Activated CD4-positive, alpha-beta T cell treated with anti-CD3 and anti-CD28 coated beads, Interleukin-2, amount 50 U/mL, for 1 hour (primary cell): Measurements from ENCODE around the gene LUZP2.

Experiments used
- DNase-seq: peaks from one replicate; pipeline ENCODE4 v3.0.0-alpha.2; 2020

LUZP2 gene

DNA sequence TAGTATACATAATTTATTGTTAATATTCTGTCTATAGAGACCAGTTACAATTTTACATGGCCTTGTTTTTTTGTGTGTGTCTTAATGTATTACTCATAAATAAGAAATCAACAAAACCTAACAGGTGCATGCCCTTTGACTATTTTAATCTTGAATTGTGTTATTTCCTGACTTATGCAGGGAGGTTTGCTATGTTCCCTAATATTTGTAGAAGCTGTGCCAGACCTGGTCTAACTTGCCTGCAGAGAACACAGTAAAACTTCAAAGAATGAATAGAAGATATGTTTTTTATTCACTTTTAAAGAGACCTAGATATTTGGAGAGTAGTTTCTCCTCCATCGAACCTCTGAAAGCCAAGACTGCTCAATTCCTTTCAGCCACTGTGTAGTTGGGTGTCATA is 234.7 kb downstream of the LUZP2 start:
- DNase-seq = no peak

DNA sequence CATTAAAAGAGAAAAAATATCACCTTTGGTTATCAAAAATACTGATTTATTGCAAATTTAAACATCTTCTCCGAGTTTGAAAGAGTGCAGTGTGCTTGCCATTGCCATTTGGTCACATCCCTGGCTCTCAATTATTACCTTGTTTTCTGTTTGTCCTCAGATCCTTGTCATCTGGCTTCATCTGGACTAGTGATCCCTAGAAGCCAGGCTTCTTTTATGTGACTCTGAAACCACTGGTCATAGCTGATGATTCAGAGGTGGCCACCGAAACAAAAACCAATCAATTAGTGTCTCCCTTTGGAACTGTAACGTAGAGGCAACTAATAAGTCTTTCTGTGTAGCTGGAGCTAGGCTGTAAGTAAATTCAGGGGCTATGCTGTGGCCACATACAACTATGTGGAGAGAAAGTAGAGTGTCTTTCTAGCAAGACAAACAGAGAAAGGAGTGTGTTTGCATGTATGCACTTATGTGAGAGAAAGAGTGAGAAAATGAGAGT is 237.9 kb downstream of the LUZP2 start:
- DNase-seq = no peak

DNA sequence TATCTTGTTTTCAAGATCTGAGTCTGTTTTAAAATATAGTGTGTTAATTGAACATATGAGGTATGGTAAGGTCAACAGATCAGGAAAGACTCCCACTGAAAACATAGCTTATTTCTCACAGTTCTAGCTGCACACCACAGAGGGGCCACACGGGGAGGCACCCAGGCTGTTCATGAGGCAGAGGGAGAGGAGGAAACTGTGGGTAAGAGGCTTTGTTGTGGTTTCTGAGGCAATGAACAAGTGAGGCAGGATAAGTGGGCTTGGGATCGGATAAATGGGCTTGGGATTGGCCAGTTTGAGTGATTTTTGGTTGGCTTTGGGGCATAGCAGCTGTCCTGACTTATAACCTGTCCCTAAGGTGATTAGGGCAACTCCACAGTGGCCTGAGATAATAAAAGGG is 242.1 kb downstream of the LUZP2 start:
- no peak for DNase-seq

DNA sequence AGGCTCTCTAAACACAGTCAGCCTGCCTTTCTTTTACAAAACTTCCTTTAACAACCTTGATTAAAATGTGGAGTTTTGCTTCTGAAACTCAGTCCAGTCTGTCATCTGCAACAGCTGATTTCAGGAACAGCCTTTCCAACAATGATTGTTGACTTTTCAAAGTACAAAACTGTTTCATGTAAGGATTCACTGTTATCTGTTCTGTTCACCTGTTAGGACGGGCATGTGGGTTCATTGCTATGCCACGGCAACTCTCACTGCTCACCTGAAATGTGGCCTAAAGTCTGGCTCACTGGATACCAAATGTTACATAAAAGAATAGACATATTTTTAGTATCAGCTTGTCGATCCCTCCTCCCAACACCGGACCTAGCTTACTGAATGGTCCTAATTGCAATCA is 242.8 kb downstream of the LUZP2 start:
- DNase-seq = no peak

DNA sequence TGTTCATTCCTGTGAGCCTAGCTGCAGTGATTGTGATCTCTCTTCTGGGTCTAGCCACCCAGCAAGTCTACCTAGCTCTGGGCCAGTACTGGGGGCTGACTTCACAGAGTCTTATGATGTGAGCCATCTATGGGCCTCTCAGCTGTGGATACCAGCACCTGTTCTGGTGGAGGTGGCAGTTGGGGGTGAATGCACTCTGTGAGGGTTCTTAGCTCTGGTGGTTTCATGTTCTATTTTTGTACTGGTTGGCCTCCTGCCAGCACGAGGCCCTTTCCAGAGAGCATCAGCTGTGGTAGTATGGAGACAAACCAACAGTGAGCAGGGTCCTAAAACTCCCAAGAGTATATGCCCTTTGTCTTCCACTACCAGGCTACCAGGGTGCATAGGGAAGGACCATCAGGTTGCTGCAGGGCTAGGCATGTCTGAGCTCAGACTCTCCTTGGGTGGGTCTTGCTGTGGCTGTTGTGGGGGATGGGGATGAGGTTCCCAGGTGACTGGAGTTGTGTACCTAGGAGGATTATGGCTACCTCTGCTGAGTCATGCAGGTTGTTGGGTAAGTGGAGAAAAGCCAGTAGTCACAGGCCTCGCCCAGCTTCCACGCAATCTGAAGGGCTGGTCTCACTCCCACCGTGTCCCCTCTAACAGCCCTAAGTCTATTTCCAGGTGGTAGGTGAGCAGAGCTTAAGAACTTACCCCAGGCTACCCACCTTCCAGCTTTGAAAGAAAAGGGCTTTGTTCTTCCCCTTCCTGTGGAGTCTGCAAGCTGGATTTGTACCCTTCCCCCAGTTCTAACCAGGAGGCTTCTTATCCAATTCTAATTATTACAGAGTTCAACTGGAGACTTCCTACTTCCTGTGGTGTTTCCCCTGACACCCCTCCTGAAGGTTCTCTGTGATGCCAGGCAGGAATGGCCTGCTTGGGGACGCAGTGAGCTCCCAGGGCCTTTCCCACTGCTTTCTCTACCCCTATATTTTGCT is 250.7 kb downstream of the LUZP2 start:
- DNase-seq = no peak

DNA sequence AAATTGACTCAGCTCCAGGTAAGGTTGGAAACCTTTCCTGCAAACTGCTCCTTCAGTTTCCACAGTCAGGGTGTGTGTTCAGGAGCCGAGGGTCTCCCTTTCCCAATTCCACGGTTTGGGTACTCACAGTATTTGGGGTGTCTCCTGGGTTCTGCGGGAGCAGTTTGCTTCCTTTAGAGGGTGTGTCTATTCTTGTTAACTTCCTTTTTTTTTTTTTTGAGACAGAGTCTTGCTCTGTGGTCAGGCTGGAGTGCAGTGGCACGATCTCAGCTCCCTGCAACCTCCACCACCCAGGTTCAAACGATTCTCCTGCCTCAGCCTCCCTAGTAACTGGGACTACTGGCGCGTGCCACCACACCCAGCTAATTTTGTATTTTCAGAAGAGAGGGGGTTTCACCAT is 251.4 kb downstream of the LUZP2 start:
- DNase-seq = no peak

DNA sequence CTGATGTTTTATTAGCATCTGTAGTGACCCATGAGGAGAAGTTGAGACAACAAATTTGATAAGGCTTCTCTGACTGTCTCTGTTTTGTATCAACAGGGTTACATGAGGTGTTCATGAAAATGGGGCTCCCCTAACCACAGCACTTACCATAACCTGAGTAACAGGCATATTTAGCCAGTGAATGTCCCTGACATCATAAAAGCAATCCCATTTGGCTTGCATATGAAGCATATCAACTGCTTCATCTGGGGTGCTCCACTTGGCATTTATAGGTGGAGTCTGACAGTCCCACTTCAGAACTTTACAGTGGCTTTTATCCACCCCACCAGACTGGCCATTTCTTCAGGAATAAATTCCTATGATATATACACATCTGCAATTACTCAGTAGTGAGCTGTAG is 257.6 kb downstream of the LUZP2 start:
- no peak for DNase-seq

DNA sequence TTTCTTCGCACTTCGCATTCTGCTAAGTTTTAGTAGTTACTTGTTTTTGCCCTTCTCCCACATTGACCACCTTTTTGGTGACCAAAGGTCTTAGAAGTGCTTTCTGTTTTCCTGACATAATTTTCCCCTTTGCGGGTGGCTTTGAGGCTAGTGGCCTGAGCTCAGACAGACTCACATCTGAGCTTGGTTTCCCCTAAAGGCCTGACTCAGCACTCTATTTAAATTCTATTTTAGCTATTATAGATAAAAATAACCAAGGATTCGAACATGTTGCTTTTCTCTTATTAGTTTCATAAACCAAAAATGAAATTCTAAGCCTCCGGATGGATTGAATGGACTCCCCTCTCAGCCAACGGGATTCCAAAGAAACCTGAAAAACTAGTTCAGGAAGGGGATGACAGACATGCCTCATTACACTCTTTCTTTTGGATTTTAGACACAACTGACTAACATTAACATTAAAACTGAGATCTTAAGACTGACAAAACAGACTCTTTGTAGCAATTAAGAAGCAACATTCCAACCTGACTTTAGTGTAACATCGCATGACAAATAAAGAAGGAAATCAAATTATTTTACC is 258.5 kb downstream of the LUZP2 start:
- DNase-seq = no peak

DNA sequence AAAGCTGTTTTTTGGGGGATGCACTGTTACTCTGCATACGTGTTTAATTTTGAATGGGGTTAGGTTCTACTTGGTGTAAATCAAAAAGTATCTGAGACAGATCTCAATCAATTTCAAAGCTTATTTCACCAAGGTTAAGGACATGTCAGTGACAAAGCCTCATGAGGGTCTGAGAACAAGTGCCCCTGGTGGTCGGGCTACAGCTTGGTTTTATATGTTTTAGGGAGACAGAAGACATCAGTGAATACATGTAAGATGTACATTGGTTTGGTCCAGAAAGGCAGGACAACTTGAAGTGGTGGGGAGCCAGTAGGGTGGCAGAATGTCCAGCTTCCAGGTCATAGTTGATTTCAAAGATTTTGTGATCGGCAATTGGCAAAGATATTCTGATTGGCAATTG is 262.9 kb downstream of the LUZP2 start:
- DNase-seq = no peak

DNA sequence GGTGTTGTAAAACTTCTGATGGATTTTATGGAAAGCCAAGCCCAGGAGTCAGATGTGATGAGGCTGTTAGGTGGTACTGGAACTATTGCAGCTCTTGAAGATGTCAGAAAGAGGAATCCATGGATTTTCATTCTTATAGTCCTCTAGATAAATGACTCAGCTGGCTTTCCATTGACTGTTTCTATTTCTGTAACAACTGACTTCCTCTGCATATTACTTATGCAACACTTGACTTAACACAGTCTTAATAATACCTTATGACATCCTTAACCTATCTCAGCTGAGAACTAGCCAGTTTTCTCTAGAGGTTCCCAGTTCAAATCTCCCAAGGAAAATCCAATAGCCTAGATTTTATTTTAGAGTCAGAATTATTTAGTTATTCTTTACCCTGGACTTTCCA is 263.8 kb downstream of the LUZP2 start:
- DNase-seq = no peak

DNA sequence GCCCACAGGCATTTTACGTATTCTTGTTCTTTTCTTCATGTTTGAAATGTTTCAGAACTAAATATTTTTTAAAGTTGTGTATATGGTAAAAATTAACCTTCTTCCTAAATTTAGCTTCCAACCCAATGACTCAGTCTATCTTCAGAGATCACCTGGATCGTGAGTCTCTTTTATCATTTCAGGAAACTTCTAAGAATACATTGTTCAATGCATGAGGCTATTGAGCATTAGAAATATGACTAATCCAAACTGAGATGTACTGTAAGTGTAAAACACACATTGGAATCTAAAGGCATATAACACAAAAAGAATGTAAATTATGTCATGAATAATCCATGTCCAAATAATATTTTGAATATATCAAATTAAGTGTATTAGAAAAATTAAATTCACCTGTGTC is 265.2 kb downstream of the LUZP2 start:
- no peak for DNase-seq

DNA sequence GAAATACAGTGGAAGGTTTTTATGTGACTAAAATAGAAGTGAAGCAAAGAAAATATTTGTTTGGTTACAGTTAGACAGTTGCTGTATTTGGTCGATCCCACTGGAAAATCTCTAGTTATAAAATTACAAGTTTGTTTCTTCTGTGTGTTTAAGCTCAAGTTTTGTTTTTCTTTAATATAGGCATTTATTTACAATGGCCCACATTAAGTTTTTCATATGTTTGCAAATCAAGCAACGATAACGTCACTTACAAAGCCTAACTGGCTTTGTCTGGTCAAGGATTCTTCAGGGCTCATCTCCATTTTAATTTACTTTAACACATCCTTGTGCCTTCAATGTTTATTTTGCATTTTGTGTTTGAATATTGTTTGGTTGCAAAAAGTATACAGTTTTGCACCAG is 270.6 kb downstream of the LUZP2 start:
- no peak for DNase-seq

DNA sequence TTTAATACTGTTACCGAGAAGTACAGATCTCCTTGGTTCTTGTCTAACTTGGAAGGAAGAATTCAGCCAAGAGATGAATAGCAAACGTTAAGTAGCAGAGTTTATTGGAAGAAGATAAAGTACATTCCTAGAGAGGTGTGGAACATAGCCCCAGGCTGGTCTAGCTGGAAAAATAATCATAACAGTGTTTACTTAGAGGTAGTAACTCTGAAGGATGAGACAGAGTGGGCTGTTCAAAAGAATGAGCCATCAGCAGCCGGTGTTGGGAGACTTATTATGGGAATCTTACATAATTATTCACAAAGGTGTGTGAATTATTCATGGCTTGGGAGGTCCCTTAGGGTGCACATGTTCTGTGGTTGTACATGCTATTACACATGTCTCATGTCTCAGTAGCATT is 276.5 kb downstream of the LUZP2 start:
- DNase-seq = no peak

DNA sequence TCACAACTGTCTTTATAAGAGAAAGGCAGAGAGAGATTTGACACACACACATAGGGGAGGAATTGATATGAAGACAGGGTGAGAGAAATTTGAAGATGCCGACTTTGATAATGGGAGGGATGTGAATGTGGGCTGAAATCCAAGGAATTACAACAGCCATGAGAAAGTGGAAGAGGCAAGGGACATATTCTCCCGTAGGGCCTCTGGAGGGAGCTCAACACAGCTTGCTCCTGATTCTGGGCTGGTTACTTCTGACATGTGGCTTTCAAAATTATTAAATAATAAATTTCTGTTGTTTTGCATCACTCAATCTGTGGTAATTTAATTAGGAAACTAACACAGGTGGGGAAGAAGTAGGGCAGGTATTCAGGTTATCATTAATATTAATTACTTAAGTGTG is 282.9 kb downstream of the LUZP2 start:
- DNase-seq = no peak

DNA sequence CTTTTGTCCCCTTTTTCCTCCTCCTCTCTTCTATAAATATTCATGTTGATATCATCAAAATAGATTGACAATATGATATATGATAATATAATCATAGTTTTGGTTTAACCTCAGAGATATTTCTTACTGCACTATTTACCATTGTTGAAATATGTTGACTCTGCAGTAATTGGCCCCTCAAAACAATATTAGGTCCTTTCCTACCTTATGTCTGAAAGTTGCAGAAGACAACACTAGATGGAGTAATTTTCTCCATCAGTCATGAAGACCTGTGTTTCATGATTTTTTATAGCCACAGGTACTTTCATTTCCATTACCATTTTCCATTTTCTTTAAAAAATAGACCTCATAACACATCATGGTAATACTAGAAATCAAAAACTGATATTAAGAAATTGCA is 284.4 kb downstream of the LUZP2 start:
- DNase-seq = no peak

DNA sequence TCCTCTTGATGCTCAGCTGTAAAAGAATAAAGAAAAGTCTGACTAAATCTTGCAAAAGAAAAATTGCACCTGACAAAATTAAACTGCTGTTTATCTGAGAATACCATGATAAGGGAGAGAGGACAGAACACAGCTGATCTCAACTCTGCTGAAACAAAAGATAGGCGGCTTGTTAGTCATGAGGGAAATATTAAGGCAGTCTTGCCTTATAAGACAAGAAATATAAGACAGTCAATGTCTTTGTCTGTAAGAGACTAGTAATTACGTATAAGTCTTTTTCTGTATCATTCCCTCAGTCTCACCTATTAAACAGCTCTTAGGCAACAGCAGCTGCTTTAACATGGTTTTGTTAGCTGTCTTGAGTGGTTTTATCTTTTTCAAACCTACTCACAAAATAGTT is 296.6 kb downstream of the LUZP2 start:
- no peak for DNase-seq

DNA sequence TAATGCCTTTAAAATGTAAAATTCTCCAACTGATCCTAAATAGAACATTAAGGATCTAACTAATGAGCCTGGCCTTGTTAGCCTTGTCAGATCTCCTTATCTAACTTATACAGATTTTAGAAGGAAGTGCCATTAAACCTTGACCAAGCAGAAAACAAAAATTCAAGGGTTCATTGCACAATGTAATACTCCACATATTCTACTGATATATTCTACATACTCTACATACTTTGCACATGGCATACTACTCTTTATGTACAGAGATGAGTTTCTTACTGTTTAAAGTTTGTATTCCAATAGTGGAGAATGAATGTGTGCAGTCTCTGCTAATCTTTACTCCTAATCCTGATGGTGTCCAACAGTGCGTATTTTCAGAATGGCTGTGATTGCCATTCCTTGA is 297.2 kb downstream of the LUZP2 start:
- no peak for DNase-seq

DNA sequence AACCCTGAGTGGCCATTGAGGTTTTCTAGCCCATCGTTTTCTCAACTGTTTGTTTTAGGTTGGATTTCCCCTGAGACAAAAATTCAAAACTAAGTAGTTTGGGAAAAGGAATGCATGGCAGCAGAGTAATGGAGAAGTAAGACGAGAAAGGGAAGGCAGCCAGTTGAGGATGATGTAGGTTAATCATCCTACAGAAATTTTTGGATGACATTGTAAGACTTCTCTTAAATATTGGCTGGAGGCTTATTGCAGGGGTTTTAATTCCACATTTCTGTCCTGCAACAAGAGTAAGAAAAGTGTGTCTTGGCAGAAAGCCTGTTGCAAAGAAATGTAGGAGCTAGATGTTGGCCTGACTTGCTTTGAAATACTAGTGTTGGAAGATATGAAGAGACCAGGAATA is 308.8 kb downstream of the LUZP2 start:
- no peak for DNase-seq

DNA sequence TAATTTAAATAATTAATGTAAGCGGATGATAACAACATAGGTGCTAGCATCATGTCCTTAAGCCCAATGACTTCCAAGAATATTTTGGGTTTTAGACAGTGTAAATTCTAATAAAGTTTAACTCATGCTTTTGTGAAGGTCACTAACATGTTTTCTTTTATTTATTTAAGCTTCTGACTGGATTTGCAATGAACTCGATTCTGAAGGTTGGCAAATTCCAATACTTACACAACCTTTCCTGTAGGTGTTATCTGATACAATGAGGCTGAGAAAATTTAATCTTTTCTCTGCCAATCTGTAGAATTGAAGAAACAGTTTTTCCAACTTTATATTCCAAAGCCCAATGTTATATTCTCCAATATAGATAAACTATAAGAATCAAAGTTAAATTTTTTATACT is 311.3 kb downstream of the LUZP2 start:
- no peak for DNase-seq

DNA sequence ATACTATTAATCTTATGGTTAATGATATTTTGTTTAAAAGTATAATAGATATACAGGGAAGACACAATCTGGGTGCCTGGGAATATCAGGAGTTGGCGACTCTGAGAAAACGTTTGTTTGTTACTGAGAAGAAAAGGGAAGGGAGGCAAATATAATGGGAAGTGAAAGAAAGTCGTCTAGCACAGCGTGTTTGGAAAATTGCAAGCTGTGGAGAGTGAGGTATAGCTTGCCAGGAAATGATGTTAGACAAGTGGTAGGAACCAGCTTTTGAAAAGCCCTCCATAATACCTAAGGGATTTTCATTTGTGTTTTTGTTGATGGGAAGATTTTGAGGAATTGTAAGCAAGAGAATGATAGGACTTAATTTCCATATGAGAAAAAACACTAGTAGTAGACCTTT is 322.2 kb downstream of the LUZP2 start:
- DNase-seq = no peak

DNA sequence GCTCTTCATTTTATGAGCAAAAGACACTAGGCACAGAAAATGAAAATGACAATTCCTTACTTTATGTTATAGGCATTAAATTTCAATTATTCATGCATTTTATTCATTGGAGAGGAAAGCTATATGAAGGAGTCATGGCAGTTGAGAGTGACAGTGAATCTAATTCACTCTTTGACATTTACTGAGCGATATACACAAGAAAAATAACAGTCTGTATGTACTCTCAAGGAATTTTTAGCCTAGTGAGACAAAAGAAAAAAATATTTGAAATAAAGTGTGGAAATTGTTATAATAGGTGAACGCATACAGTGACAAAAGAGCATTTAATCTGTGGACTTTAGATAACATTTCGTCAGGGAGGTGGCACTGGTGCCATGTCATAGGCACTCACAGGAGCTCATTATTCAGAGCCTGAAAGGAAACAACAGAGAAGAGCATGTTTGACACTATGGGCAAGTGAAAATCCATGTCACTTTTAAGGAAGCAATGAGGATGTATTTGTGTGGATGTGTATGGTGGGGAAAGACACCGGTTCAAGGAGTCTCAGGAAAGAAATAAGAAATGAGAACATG is 323.1 kb downstream of the LUZP2 start:
- no peak for DNase-seq

DNA sequence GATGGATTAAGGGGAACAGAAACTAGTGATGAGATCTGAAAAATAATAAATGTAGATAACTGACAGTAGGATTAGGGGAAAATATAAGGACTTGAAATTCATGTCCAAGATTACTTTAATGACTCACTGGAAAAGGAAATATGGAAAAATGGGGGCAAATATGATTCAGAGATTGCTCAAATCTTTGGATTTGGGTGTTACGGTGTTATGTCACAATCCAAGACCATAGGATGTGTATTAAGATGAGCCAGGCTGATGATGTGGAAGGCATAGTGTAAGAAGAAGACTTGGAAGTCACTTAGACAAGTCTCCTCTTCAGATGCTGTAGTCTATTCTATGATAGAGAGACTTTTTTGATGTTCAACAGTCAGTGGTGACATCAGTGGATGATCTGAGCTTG is 323.7 kb downstream of the LUZP2 start:
- DNase-seq = no peak

DNA sequence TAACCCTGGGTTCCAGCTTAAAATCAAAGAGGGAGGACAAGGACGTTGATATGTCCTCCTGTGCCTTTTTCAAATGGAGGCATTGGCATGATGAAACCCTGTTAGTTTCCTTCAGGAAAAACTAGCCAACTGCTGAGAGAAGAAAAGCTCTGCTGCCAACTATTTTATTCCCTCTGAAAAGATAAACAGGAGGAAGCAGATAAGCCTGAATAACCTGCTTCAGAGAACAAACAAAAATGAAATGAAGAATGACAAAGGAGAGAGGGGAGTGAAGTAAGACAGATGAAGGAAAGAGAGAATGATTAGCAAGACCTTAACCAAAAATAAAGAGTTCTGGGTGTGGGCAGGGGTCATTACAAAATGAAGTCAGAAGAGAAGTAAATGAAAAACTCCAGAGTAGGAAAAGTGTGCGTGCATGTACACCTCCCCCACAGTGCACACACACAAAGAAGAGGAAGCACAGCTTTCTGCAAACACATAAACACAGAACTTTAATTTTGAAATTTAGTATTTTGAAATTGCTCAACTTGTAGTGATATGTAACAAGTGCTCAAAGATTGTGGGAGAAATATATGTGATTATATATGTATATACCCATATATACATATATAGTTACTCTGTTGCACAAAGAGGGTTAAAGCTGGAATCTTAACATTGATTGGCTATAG is 332.2 kb downstream of the LUZP2 start:
- DNase-seq = no peak

DNA sequence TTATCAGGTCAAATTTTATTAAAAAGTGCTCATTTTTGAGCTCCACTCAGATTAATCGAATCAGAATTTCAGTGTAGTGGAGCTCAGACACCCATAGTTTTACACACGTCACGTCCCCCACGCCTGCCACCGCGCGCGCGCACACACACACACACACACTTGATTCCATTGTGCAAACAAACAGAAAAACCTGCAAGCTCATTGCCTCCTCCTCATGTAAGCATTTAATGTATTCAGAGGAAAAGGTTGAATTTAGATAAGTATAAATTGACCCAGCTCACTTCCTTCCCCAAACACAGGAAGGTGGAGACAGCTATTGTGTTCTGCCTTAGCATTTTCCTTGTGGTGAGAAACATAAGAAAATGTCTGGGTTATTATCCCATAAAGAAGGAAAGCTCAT is 336.7 kb downstream of the LUZP2 start:
- no peak for DNase-seq
